ENCODE results near the gene KIAA1671. TPM values are rescaled to one million over a fixed set of nuclear protein-coding genes. Genes with fewer than 3 reads are reported as not detected.
A peak's percentile ranks its signal among the peaks of the same experiment; 100 is the strongest.
"Not testable (repeated sequence)": the region's sequence is repeated elsewhere in the genome, so short reads cannot be mapped to it uniquely, and the experiment has no call there.

The KIAA1671 gene
- total RNA-seq, 1 donor from 2014 or later: 17.3 TPM

DNA sequence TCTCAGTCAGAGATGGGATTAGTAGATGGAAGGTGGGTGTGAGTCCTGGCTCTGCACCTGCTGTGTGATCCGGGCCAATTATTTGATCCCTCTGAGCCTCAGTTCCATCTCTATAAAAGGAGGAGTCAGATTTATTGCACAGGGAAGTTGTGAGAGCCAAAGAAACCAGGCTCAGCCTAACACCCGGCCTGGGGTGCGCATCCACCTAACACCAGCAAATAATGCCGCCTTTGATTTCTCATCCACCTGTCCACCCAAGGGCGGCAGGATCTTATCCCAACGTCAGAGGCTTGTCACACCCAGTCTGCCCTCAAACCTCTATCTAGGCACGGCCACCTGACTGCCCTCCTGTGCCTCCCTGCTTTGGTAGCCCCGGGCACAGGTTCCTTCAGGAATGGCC is 269.3 kb downstream of the KIAA1671 start:
- H3K27ac Mint-ChIP-seq: no peak overlapping the region
- Histone ChIP-seq H3K79me2 (ENCODE audit: low read depth) (no peaks in the 10 kb centered on the region), H3K4me2 (no peak overlapping the region), H3K4me3 (no peak overlapping the region), H3K4me1 (peaks cover 8% of the 10 kb centered on the region), H3K27me3 (no peaks in the 10 kb centered on the region), H3K27ac (no peak overlapping the region), H3K9ac (no peak overlapping the region), H3K36me3 (no peaks in the 10 kb centered on the region), H2AFZ (replicated peaks) (no peak overlapping the region), H3K9me3 (ENCODE audit: low read depth) (no peaks in the 10 kb centered on the region), H3F3A (ENCODE audit: low read depth) (peaks cover 4% of the 10 kb centered on the region), H4K20me1 (ENCODE audit: low read depth) (no peaks in the 10 kb centered on the region)
- TF ChIP-seq, protein P1, sequence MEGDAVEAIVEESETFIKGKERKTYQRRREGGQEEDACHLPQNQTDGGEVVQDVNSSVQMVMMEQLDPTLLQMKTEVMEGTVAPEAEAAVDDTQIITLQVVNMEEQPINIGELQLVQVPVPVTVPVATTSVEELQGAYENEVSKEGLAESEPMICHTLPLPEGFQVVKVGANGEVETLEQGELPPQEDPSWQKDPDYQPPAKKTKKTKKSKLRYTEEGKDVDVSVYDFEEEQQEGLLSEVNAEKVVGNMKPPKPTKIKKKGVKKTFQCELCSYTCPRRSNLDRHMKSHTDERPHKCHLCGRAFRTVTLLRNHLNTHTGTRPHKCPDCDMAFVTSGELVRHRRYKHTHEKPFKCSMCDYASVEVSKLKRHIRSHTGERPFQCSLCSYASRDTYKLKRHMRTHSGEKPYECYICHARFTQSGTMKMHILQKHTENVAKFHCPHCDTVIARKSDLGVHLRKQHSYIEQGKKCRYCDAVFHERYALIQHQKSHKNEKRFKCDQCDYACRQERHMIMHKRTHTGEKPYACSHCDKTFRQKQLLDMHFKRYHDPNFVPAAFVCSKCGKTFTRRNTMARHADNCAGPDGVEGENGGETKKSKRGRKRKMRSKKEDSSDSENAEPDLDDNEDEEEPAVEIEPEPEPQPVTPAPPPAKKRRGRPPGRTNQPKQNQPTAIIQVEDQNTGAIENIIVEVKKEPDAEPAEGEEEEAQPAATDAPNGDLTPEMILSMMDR (IDR thresholded peaks at IDR 0.05): no peak
- TF ChIP-seq EZH2phosphoT487 (IDR thresholded peaks at IDR 0.05): no peak
- no peak for TF ChIP-seq EZH2 (IDR thresholded peaks at IDR 0.05)
- H3K4me1 Mint-ChIP-seq: peaks cover 4% of the 10 kb centered on the region
- H3K36me3 Mint-ChIP-seq: no peaks in the 10 kb centered on the region
- H3K9me3 Mint-ChIP-seq: no peaks in the 10 kb centered on the region
- H3K27me3 Mint-ChIP-seq (ENCODE audit: insufficient read depth, low read depth): peaks cover 4% of the 10 kb centered on the region
- no peak overlapping the region for H3K4me3 Mint-ChIP-seq
- no peak for DNase-seq (ENCODE audit: low spot score)

DNA sequence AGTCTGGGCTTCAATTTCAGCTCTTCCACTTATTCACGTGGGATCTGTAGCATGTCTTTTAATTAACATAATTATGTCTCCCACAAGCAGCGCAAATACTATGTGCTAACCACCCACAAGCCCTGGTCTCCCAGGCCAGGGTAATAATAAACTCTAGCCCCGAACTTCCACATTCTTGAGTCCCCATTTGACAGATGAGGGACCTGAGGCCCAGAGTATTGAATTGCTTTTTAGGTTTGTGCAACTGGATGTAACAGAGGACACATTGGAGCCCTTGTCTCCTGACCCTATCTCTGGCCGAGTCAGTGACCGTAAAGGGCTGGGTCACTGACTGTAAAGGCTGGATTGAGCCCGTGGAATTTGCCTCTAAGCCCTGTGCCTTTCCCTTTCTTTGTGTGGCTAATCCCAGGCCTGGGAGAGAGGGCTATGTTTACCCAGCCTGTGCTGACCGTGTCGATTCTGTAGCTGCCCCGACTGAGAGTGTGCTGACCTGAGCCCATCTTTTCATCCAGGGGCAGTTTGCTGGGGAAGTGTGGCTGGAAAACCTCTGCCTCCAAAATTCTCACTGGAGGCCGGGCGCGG is 270.8 kb downstream of the KIAA1671 start:
- DNase-seq (ENCODE audit: low spot score): peak; percentile 80

DNA sequence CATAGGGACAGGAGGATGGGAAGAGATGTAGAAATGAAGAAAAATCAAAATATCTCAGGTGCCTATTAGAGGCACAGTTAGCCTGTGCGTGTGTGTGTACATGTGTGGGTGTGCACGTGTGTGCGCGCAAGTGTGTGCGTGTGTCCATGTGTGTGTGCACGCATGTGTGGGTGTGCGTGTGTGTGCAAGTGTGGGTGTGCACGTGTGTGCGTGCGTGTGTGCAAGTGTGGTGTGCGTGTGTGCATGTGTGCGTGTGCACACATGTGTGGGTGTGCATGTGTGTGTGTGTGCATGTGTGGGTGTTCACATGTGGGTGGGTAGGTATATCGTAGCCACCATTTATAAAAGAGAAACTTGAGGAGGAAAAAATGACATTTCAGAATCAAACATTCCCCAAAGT is 276.3 kb downstream of the KIAA1671 start:
- Mint-ChIP-seq H3K9me3 (no peaks in the 10 kb centered on the region), H3K4me3 (no peak overlapping the region), H3K27ac (no peak overlapping the region), H3K36me3 (no peaks in the 10 kb centered on the region), H3K27me3 (ENCODE audit: insufficient read depth, low read depth) (peaks cover 11% of the 10 kb centered on the region), H3K4me1 (peaks cover 2% of the 10 kb centered on the region)
- H3K79me2 ChIP-seq (ENCODE audit: low read depth): no peaks in the 10 kb centered on the region
- H3F3A ChIP-seq (ENCODE audit: low read depth): no peaks in the 10 kb centered on the region
- no peaks in the 10 kb centered on the region for H3K27me3 ChIP-seq
- H3K36me3 ChIP-seq: no peaks in the 10 kb centered on the region
- no peak overlapping the region for H3K4me3 ChIP-seq
- peaks cover 4% of the 10 kb centered on the region for H3K4me1 ChIP-seq
- H4K20me1 ChIP-seq (ENCODE audit: low read depth): no peaks in the 10 kb centered on the region
- H2AFZ ChIP-seq (replicated peaks): no peak overlapping the region
- TF ChIP-seq EZH2phosphoT487 (IDR thresholded peaks at IDR 0.05) (no peak), EZH2 (IDR thresholded peaks at IDR 0.05) (no peak)
- TF ChIP-seq, protein P1 (IDR thresholded peaks at IDR 0.05): no peak
- H3K9me3 ChIP-seq (ENCODE audit: low read depth): no peaks in the 10 kb centered on the region
- DNase-seq (ENCODE audit: low spot score): no peak
- H3K27ac ChIP-seq: no peak overlapping the region
- no peak overlapping the region for H3K4me2 ChIP-seq
- H3K9ac ChIP-seq: no peak overlapping the region

More for the DNA sequence above, 270.8 kb downstream of the KIAA1671 start:
- no peak overlapping the region for H3K4me3 Mint-ChIP-seq
- TF ChIP-seq, protein P1 (IDR thresholded peaks at IDR 0.05): no peak
- TF ChIP-seq EZH2phosphoT487 (IDR thresholded peaks at IDR 0.05) (no peak), EZH2 (IDR thresholded peaks at IDR 0.05) (no peak)
- H2AFZ ChIP-seq (replicated peaks): no peak overlapping the region
- no peak overlapping the region for H3K4me3 ChIP-seq
- H3K27ac ChIP-seq: no peak overlapping the region
- no peaks in the 10 kb centered on the region for H3K79me2 ChIP-seq (ENCODE audit: low read depth)
- no peaks in the 10 kb centered on the region for H4K20me1 ChIP-seq (ENCODE audit: low read depth)
- no peaks in the 10 kb centered on the region for H3K9me3 Mint-ChIP-seq
- no peaks in the 10 kb centered on the region for H3K36me3 Mint-ChIP-seq
- no peak overlapping the region for H3K9ac ChIP-seq
- no peaks in the 10 kb centered on the region for H3K9me3 ChIP-seq (ENCODE audit: low read depth)
- no peak overlapping the region for H3K27ac Mint-ChIP-seq
- H3K27me3 ChIP-seq: no peaks in the 10 kb centered on the region
- H3F3A ChIP-seq (ENCODE audit: low read depth): peaks cover 4% of the 10 kb centered on the region
- peaks cover 4% of the 10 kb centered on the region for H3K4me1 Mint-ChIP-seq
- H3K27me3 Mint-ChIP-seq (ENCODE audit: insufficient read depth, low read depth): peaks cover 4% of the 10 kb centered on the region
- H3K36me3 ChIP-seq: no peaks in the 10 kb centered on the region
- H3K4me2 ChIP-seq: no peak overlapping the region
- H3K4me1 ChIP-seq: peaks cover 8% of the 10 kb centered on the region

DNA sequence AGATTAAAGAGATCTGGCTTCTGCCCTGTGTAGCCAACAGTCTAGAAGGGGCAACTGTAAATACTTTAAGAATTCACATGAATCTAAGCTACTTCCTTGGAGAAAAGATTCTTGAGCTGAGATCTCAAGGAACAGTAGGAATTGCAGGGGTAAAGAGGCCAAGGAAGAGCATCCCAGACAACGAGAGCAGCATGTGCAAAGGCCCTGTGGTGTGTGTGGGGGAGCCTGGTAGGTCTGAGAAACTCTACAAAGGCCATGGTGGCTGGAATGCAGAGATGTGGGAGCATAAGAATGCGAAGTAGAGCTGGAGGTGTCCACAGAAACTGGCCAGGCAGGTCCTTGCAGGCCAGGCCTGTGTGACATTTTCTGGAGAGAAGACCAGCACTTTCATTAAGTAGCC is 278.2 kb downstream of the KIAA1671 start:
- not testable (repeated sequence) for H3K36me3 ChIP-seq; H3K9me3 ChIP-seq (ENCODE audit: low read depth); H3K4me3 ChIP-seq; H3K9ac ChIP-seq; H3K27ac Mint-ChIP-seq; H3K79me2 ChIP-seq (ENCODE audit: low read depth); H3K27ac ChIP-seq; H3K36me3 Mint-ChIP-seq; H3K4me3 Mint-ChIP-seq; H3K9me3 Mint-ChIP-seq; H4K20me1 ChIP-seq (ENCODE audit: low read depth); H3K27me3 ChIP-seq; DNase-seq (ENCODE audit: low spot score); H3K4me1 Mint-ChIP-seq; H2AFZ ChIP-seq (replicated peaks); H3K4me1 ChIP-seq; H3F3A ChIP-seq (ENCODE audit: low read depth); H3K4me2 ChIP-seq
- H3K27me3 Mint-ChIP-seq (ENCODE audit: insufficient read depth, low read depth): peaks cover 12% of the 10 kb centered on the region
